ENCODE measurements around the gene CPEB2.

CPEB2 gene

DNA sequence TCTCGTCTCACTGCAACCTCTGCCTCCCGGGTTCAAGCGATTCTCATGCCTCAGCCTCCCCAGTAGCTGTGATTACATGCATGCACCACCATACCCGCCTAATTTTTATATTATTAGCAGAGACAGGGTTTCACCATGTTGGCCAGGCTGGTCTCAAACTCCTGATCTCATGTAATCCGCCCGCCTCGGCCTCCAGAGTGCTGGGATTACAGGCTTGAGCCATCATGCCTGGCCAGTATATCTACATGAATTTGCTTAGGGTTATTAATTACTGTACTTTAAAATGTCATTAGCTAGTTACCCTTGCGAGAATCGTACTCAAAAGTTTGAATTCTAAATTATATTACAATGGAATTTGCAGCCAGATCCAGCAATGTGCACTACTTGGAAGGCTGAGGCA lies 8.9 kb downstream of the CPEB2 start:
- no peak for DNase-seq

GRCh38 chr4:15012017-15012788 lies 9.9 kb downstream of the CPEB2 start:
- DNase-seq, result no peak

DNA sequence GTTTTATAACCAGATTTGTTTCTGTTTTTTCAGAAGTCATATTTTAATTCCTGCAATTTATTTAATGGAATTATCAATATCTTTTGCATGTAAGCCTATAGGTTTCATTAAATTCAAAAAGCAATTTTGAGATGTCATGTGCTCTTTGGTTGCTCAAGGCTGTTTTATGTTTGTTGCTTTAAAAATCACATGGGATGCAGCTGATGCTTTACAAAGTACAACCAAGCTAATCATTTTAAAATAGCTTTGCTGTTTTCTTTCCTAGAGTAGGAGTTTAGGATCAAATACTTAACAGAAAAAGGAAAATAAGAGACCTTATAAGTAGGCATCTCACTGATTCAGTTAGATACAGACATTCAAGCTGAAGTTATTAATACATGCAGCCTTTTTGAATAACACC lies 11.3 kb downstream of the CPEB2 start:
- no peak for DNase-seq

GRCh38 chr4:15015170-15015569 lies 12.9 kb downstream of the CPEB2 start:
- DNase-seq, result no peak

GRCh38 chr4:15018361-15018760 lies 16.1 kb downstream of the CPEB2 start:
- DNase-seq, result no peak

GRCh38 chr4:15020502-15021286 lies 18.4 kb downstream of the CPEB2 start:
- no peak for DNase-seq

DNA sequence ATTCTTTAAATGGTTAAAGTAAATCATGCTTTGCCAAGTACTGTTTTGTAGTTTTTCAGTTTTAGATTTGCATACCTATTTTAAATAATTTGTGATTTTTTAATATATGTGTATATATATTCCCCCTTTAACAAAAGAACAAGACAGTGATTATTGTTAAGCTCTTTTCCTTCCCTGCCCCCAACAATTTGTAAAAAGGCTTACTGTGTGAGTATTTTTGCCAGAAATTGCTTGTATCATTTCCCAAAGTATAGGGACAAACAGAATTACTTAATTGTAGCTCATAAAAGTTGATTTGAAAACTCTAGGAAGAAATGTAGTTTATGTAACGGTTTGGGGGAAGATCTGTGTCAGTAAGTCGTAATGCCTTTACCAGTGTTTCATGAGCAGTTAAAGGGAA lies 19.0 kb downstream of the CPEB2 start:
- DNase-seq, result no peak

- no peak for DNase-seq
These were observed 19.7 kb downstream of the CPEB2 start for GRCh38 chr4:15021946-15022345.

GRCh38 chr4:15024386-15024785 lies 22.1 kb downstream of the CPEB2 start:
- DNase-seq, result no peak

GRCh38 chr4:15025693-15026092 lies 23.4 kb downstream of the CPEB2 start:
- DNase-seq, result no peak

GRCh38 chr4:15027921-15028435 lies 25.7 kb downstream of the CPEB2 start:
- DNase-seq, result no peak

GRCh38 chr4:15031197-15031596 lies 28.9 kb downstream of the CPEB2 start:
- DNase-seq, result no peak

- DNase-seq, result no peak
These were observed 29.9 kb downstream of the CPEB2 start for GRCh38 chr4:15031993-15032675.

DNA sequence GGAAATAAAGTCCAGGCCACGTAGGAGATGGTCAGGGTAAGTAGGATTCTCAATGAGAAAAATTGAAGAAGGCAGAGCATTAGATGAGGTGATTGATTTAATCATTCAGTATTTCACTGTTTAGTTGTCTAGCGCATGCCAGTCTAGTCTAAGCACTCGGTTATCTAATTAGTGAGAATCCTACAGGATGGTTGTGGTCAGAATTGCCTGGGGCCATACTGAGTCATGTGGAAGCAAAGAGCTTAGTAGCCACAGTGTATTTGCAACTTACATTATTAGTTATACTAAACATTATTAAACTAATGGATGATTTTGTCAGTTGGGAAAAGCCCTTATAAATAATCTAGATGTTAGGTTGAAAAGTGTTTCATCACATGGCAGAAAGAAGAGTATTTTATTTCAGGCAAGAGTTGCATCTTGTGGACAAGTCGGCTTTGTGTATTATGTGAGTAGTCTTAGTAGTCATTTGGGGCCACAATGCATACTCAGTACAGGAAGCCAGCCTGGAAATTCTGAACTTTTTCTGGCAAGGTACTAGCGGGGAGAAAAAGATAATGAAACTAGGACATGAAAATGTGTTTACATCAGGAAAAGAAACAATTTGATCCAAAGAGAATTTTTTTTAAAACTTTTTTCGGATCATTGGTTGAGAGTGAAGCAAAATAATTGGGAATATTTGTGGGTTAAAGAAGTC lies 31.9 kb downstream of the CPEB2 start:
- no peak for DNase-seq

DNA sequence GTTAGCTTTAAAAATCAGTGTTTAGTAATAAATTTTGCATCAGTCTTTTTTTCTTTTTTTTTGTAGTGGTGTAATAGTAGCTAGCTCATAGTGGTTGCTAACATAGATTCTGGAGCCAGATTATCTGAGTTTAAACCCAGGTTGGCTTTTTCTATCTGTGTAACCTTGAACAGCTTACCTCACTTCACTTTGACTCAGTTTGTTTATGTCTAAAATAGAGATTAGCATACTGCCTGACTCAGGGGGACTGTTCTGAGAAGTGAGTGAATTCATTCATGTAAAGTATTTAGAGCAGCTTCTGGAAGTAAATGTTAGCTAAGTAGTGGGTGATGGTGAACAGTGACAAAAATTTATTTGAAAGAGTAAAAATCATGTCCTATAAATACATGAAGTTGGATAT lies 32.9 kb downstream of the CPEB2 start:
- DNase-seq, result no peak

GRCh38 chr4:15037923-15038541 lies 35.8 kb downstream of the CPEB2 start:
- no peak for DNase-seq

GRCh38 chr4:15040916-15041463 lies 38.7 kb downstream of the CPEB2 start:
- DNase-seq, result no peak

DNA sequence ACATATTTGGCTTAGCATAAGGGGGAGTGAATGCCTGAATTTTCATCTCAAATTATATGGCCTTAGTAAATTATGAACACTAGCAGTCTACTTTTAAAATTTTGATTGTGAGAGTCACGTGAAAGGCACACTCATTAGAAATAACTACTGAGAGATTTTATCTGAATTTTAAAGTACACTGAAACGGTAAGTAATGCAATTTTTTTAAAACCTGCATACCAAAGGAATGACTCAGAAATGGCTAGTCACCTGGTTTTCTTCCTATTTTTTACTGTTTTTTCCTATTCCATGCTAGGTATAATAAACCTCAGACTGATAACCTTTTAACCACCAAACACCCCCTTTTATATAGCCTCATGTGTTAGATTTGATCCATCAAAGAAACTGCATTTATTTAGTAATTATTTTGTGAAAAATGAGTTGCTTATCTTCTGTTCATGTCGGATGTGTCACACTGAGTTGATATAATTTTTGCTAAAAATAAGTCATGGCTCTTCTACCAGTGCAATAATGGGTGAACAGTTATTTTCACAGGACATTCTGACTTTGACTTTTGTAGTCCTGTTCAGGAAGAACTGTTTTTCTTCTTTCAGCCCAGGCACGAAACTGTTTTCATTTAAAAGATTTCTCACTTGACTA lies 40.4 kb downstream of the CPEB2 start:
- DNase-seq, result no peak

DNA sequence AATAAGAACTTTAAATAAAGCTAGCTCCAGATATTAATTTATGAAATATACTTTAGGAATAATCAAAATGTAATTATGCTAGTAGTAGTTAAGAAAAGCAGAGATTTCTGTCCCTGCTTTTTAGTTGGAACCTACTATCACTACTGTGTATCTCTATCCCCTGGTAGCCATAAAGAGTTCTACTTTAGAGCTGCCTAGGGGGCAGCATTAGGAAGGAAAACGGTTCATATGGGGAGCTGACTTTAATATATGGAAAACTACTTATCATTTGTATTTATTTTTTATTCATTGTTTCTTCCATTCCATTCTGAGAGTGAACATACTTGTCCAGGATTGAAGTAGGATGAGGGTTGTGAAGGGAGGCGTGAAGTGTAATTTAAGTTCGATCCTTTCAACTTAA lies 40.9 kb downstream of the CPEB2 start:
- no peak for DNase-seq

DNA sequence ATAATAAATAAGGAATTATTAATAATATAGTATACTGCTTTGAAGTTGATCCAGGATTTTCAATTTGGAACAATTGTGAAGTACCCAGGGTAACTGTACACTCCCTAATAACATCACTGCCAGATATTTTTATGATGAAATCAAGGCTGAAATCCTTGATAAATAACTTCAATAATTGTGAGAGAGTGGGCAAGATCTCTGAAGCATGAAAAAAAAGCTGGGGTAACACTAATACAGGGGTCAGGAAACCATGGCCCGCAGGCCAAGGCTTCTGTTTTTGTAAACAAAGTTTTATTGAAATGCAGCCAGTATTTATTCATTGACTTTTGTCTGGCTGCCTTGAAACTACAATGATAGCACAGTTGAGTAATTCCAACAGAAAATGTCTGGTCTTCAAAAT lies 41.6 kb downstream of the CPEB2 start:
- no peak for DNase-seq

- DNase-seq, result no peak
These were observed 52.3 kb downstream of the CPEB2 start for GRCh38 chr4:15054541-15054940.

DNA sequence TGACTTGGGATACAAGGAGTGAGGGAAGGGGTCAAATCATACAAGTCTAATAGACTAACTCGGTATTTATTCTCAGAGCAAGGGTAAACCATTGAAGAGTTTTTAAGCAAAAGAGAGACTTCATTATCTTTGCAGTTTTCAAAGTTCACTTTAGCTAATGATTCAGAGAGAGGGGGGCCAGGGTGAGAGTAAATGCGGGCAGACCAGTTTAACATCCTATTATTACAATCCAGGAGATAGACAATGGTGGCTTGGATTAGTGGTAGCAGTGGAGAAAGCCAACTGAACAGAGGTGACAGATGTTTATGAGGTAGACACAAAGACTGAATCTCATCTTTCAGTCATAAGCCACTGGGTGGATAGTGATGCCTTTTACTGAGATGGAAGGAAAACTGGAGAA lies 57.9 kb downstream of the CPEB2 start:
- no peak for DNase-seq
